ENCODE results near the gene UBE3A.

DNA sequence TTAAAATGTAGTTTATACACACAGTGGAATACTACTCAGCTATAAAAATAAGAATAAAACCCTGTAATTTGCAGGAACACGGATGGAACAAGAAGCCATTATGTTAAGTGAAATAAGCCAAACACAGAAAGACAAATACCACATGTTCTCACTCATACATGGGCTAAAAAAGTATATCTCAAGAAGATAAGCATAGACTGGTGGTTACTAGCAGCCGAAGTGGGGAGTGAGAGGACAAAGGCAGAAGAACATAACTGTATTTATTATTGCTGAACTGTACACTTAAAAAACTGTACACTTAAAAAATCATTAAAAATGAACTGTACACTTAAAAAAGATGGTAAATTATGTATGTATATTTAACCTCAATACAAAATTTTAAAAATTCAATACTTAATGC is 11.0 kb downstream of the UBE3A start:
- TF ChIP-seq, protein P1, sequence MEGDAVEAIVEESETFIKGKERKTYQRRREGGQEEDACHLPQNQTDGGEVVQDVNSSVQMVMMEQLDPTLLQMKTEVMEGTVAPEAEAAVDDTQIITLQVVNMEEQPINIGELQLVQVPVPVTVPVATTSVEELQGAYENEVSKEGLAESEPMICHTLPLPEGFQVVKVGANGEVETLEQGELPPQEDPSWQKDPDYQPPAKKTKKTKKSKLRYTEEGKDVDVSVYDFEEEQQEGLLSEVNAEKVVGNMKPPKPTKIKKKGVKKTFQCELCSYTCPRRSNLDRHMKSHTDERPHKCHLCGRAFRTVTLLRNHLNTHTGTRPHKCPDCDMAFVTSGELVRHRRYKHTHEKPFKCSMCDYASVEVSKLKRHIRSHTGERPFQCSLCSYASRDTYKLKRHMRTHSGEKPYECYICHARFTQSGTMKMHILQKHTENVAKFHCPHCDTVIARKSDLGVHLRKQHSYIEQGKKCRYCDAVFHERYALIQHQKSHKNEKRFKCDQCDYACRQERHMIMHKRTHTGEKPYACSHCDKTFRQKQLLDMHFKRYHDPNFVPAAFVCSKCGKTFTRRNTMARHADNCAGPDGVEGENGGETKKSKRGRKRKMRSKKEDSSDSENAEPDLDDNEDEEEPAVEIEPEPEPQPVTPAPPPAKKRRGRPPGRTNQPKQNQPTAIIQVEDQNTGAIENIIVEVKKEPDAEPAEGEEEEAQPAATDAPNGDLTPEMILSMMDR (conservative IDR thresholded peaks at IDR 0.05; ENCODE audit: low read length): no peak
- TF ChIP-seq EZH2phosphoT487 (IDR thresholded peaks at IDR 0.05; ENCODE audit: borderline replicate concordance): no peak

Measured in Loucy (cell line).